Peyer's patch (tissue), 4 donors: ENCODE data around the gene SAMD5. TPM values are rescaled to one million over a fixed set of nuclear protein-coding genes. Genes with fewer than 3 reads are reported as not detected.

Experiments
- DNase-seq, 3 donors: peaks; one replicate each; pipeline ENCODE4 v3.0.0-alpha.2; 2017 to 2019
- H3K27ac ChIP-seq, 4 donors: fragments of 200-600 bp; sonication (generic); one replicate each; pipeline ENCODE4 v1.5.1; 2016 to 2019
- H3K27me3 ChIP-seq, 2 donors: fragments of 200-600 bp; sonication (generic); one replicate each; pipeline ENCODE4 v1.5.1; 2019
- H3K36me3 ChIP-seq, 3 donors: fragments of 200-600 bp; sonication (generic); one replicate each; pipeline ENCODE4 v1.5.1; 2016 to 2019
- H3K4me1 ChIP-seq, 4 donors: fragments of 200-600 bp; sonication (generic); one replicate each; pipeline ENCODE4 v1.5.1; 2016 to 2019
- H3K4me3 ChIP-seq, 4 donors: fragments of 200-600 bp; sonication (generic); 1 replicate in 3 of 4; 2 replicates in 1 of 4; pipeline ENCODE4 v1.5.1; 2016 to 2019; ENCODE audit warnings: mild to moderate bottlenecking in 1 of 4
- H3K9me3 ChIP-seq, 4 donors: fragments of 200-600 bp; sonication (generic); one replicate each; pipeline ENCODE4 v1.5.1; 2016 to 2019; ENCODE audit warnings: mild to moderate bottlenecking in 1 of 4
- CTCF ChIP-seq, 6 experiments: fragments of 450-650 bp in 4 of 6; fragments of 200-600 bp in 2 of 6; sonication (generic) in 1 of 6; IDR thresholded peaks; one replicate each; pipeline ENCODE4 v1.5.1; 2017 to 2019; ENCODE audit warnings: antibody characterized with exemption in 6 of 6, mild to moderate bottlenecking in 3 of 6, moderate library complexity in 1 of 6
- POLR2A ChIP-seq, 2 donors: fragments of 450-650 bp; IDR thresholded peaks; one replicate each; pipeline ENCODE4 v1.5.1; 2017; ENCODE audit warnings: antibody characterized with exemption in 2 of 2, mild to moderate bottlenecking in 2 of 2, moderate library complexity in 2 of 2
- total RNA-seq, 4 donors: library from RNA; depleted of rRNA; stranded (reverse); fragments of >200 nt; gene quantifications; one replicate each; pipeline ENCODE4 v1.1.0, GENCODE V29; 2016

The SAMD5 gene
- total RNA-seq, 4 donors from 2014 or later = 7.4 to 13.3 (median 9.3) TPM

- Histone ChIP-seq H3K27ac (no peak overlapping the region), H3K9me3 (no peaks in the 10 kb centered on the region), H3K4me1 (no peaks in the 10 kb centered on the region), H3K36me3 (no peaks in the 10 kb centered on the region), H3K4me3 (no peak overlapping the region), H3K27me3 (no peaks in the 10 kb centered on the region)
- no peak for TF ChIP-seq POLR2A (IDR thresholded peaks at IDR 0.05)
- TF ChIP-seq CTCF (IDR thresholded peaks at IDR 0.05) = no peak
- DNase-seq = no peak
Observed at GRCh38 chr6:147560670-147561069, 52.2 kb downstream of the SAMD5 start.

- Histone ChIP-seq H3K36me3 (no peaks in the 10 kb centered on the region), H3K27me3 (no peaks in the 10 kb centered on the region), H3K4me1 (no peaks in the 10 kb centered on the region), H3K4me3 (no peak overlapping the region), H3K9me3 (no peaks in the 10 kb centered on the region), H3K27ac (no peak overlapping the region)
- no peak for TF ChIP-seq CTCF (IDR thresholded peaks at IDR 0.05)
- TF ChIP-seq POLR2A (IDR thresholded peaks at IDR 0.05) = no peak
- no peak for DNase-seq
Observed at GRCh38 chr6:147561726-147562125, 53.2 kb downstream of the SAMD5 start.

GRCh38 chr6:147563472-147563871, 55.0 kb downstream of the SAMD5 start:
- no peak for TF ChIP-seq POLR2A (IDR thresholded peaks at IDR 0.05)
- H3K4me1 ChIP-seq = no peaks in the 10 kb centered on the region
- H3K4me3 ChIP-seq = no peak overlapping the region
- no peak for DNase-seq
- no peaks in the 10 kb centered on the region for H3K9me3 ChIP-seq
- no peak overlapping the region for H3K27ac ChIP-seq
- no peaks in the 10 kb centered on the region for H3K27me3 ChIP-seq
- H3K36me3 ChIP-seq = no peaks in the 10 kb centered on the region

- no peaks in the 10 kb centered on the region for H3K9me3 ChIP-seq
- no peak for DNase-seq
- no peak overlapping the region for H3K4me3 ChIP-seq
- H3K27ac ChIP-seq = no peak overlapping the region
- no peaks in the 10 kb centered on the region for H3K4me1 ChIP-seq
- no peaks in the 10 kb centered on the region for H3K27me3 ChIP-seq
- TF ChIP-seq POLR2A (IDR thresholded peaks at IDR 0.05) = no peak
- no peak for TF ChIP-seq CTCF (IDR thresholded peaks at IDR 0.05)
- no peaks in the 10 kb centered on the region for H3K36me3 ChIP-seq
Observed at GRCh38 chr6:147564556-147564955, 56.1 kb downstream of the SAMD5 start.

- Histone ChIP-seq H3K27me3 (no peaks in the 10 kb centered on the region), H3K9me3 (no peaks in the 10 kb centered on the region), H3K4me3 (no peak overlapping the region), H3K4me1 (no peaks in the 10 kb centered on the region), H3K36me3 (no peaks in the 10 kb centered on the region), H3K27ac (no peak overlapping the region)
- DNase-seq = no peak
- TF ChIP-seq POLR2A (IDR thresholded peaks at IDR 0.05) (no peak), CTCF (IDR thresholded peaks at IDR 0.05) (no peak)
Observed at GRCh38 chr6:147566244-147566898, 57.9 kb downstream of the SAMD5 start.

GRCh38 chr6:147567141-147567805, 58.8 kb downstream of the SAMD5 start:
- no peak for DNase-seq

More at GRCh38 chr6:147567141-147567805, 58.8 kb downstream of the SAMD5 start:
- Histone ChIP-seq H3K36me3 (no peaks in the 10 kb centered on the region), H3K4me1 (no peaks in the 10 kb centered on the region), H3K9me3 (no peaks in the 10 kb centered on the region), H3K27ac (no peak overlapping the region), H3K27me3 (no peaks in the 10 kb centered on the region), H3K4me3 (no peak overlapping the region)
- TF ChIP-seq POLR2A (IDR thresholded peaks at IDR 0.05) (no peak), CTCF (IDR thresholded peaks at IDR 0.05) (no peak)
